Smooth muscle cell (in vitro differentiated cells): Measurements from ENCODE around the gene MARCKS. TPM values are rescaled to one million over a fixed set of nuclear protein-coding genes. Genes with fewer than 3 reads are reported as not detected.

Experiments
- DNase-seq: peaks from one replicate; lab custom pipeline; 2025; ENCODE audit not compliant: unreplicated experiment; lab: John Stamatoyannopoulos, UW
- H2AFZ ChIP-seq: fragments of 200-600 bp; sonication (generic); 2 replicates; pipeline ENCODE4 v1.6.0; 2016; ENCODE audit warnings: antibody characterized with exemption, low read depth, mild to moderate bottlenecking
- H3F3A ChIP-seq: fragments of 200-600 bp; sonication (generic); 2 replicates; pipeline ENCODE4 v1.6.0; 2017; ENCODE audit warnings: antibody characterized with exemption, low read depth
- H3K27ac ChIP-seq: fragments of 200-600 bp; sonication (generic); 2 replicates; pipeline ENCODE4 v1.5.1; 2016; ENCODE audit warnings: low read depth, mild to moderate bottlenecking
- H3K27me3 ChIP-seq: fragments of 200-600 bp; sonication (generic); 2 replicates; pipeline ENCODE4 v1.6.1; 2016; ENCODE audit warnings: low read depth, mild to moderate bottlenecking
- H3K36me3 ChIP-seq: fragments of 200-600 bp; sonication (generic); 2 replicates; pipeline ENCODE4 v1.5.1; 2016; ENCODE audit warnings: low read depth
- H3K4me1 ChIP-seq: fragments of 200-600 bp; sonication (generic); 2 replicates; pipeline ENCODE4 v1.5.1; 2016; ENCODE audit warnings: low read depth
- H3K4me2 ChIP-seq: fragments of 200-600 bp; sonication (generic); 2 replicates; pipeline ENCODE4 v1.6.0; 2016; ENCODE audit warnings: mild to moderate bottlenecking
- H3K4me3 ChIP-seq: fragments of 200-600 bp; sonication (generic); 2 replicates; pipeline ENCODE4 v1.5.1; 2016; ENCODE audit warnings: mild to moderate bottlenecking
- H3K79me2 ChIP-seq: fragments of 200-600 bp; sonication (generic); 2 replicates; pipeline ENCODE4 v1.6.0; 2016; ENCODE audit warnings: low read depth, mild to moderate bottlenecking
- H3K9ac ChIP-seq: fragments of 200-600 bp; sonication (generic); 2 replicates; pipeline ENCODE4 v1.6.0; 2016; ENCODE audit warnings: low read depth
- H3K9me3 ChIP-seq: fragments of 200-600 bp; sonication (generic); replicated peaks from 2 replicates; pipeline ENCODE4 v1.5.1; 2016; ENCODE audit warnings: low read depth
- H4K20me1 ChIP-seq: fragments of 200-600 bp; sonication (generic); 2 replicates; pipeline ENCODE4 v1.6.0; 2016; ENCODE audit warnings: low read depth
- CTCF ChIP-seq: fragments of 200-600 bp; sonication (generic); IDR thresholded peaks from 2 replicates; pipeline ENCODE4 v1.5.1; 2017; ENCODE audit warnings: borderline replicate concordance, mild to moderate bottlenecking, antibody characterized with exemption; ENCODE audit not compliant: insufficient read depth, poor library complexity, severe bottlenecking
- WGBS: methylation state at CpG from one replicate; pipeline ENCODE4 v1.1.7; 2016; ENCODE audit warnings: low lambda C conversion rate; 5-methylcytosine and 5-hydroxymethylcytosine counted together
- polyA plus RNA-seq: library from polyadenylated mRNA; unstranded; fragments of >200 nt; fragmentation: Nextera tagmentation; extraction: Ambion mirVana; gene quantifications from 2 replicates; pipeline ENCODE4 v1.2.1, GENCODE V29; 2016
- total RNA-seq: library from RNA; depleted of rRNA; stranded (reverse); fragments of >200 nt; gene quantifications from 2 replicates; pipeline ENCODE4 v1.2.3, GENCODE V29; 2014

MARCKS gene
- total and polyA plus RNA-seq, 2 experiments from 2014 or later, result 172 to 206 TPM

GRCh38 chr6:113823916-113824315, 33.2 kb upstream of the MARCKS start:
- H3K27me3 ChIP-seq, result no peaks in the 10 kb centered on the region
- no peak overlapping the region for H3K4me3 ChIP-seq
- no peaks in the 10 kb centered on the region for H3K4me1 ChIP-seq
- no peaks in the 10 kb centered on the region for H3F3A ChIP-seq
- H4K20me1 ChIP-seq, result no peaks in the 10 kb centered on the region
- no peak overlapping the region for H2AFZ ChIP-seq
- no peak overlapping the region for H3K4me2 ChIP-seq
- no peak overlapping the region for H3K9ac ChIP-seq
- 91% methylated on average over 3 of the region's 3 CpGs for WGBS
- H3K9me3 ChIP-seq, result no peaks in the 10 kb centered on the region
- no peak for TF ChIP-seq CTCF
- DNase-seq, result no peak
- no peak overlapping the region for H3K27ac ChIP-seq
- no peaks in the 10 kb centered on the region for H3K79me2 ChIP-seq
- H3K36me3 ChIP-seq, result no peaks in the 10 kb centered on the region

- 95% methylated on average over 2 of the region's 2 CpGs for WGBS
- Histone ChIP-seq H3K36me3 (no peaks in the 10 kb centered on the region), H3K4me1 (no peaks in the 10 kb centered on the region), H3K4me2 (no peak overlapping the region), H3K27ac (no peak overlapping the region), H3K79me2 (no peaks in the 10 kb centered on the region), H2AFZ (no peak overlapping the region), H4K20me1 (no peaks in the 10 kb centered on the region), H3K9me3 (no peaks in the 10 kb centered on the region), H3K9ac (no peak overlapping the region), H3F3A (no peaks in the 10 kb centered on the region), H3K27me3 (no peaks in the 10 kb centered on the region), H3K4me3 (no peak overlapping the region)
- no peak for DNase-seq
- TF ChIP-seq CTCF, result no peak
These were observed 32.7 kb upstream of the MARCKS start for GRCh38 chr6:113824411-113824810.

- Histone ChIP-seq H2AFZ (no peak overlapping the region), H3K9me3 (no peaks in the 10 kb centered on the region), H3K9ac (no peak overlapping the region), H3K4me1 (no peaks in the 10 kb centered on the region), H3K4me2 (no peak overlapping the region), H3K27me3 (no peaks in the 10 kb centered on the region), H3K36me3 (no peaks in the 10 kb centered on the region), H3F3A (no peaks in the 10 kb centered on the region), H3K79me2 (no peaks in the 10 kb centered on the region), H3K27ac (no peak overlapping the region), H4K20me1 (no peaks in the 10 kb centered on the region), H3K4me3 (no peak overlapping the region)
- 100% methylated on average over 3 of the region's 3 CpGs for WGBS
- no peak for TF ChIP-seq CTCF
- no peak for DNase-seq
These were observed 32.3 kb upstream of the MARCKS start for GRCh38 chr6:113824866-113825265.

GRCh38 chr6:113825781-113826180, 31.4 kb upstream of the MARCKS start:
- Histone ChIP-seq H3K9me3 (no peaks in the 10 kb centered on the region), H3K79me2 (no peaks in the 10 kb centered on the region), H3K4me2 (no peak overlapping the region), H3K4me1 (no peaks in the 10 kb centered on the region), H2AFZ (no peak overlapping the region), H3K9ac (no peak overlapping the region), H3K27ac (no peak overlapping the region), H3K27me3 (no peaks in the 10 kb centered on the region), H3K4me3 (no peak overlapping the region), H3K36me3 (no peaks in the 10 kb centered on the region), H4K20me1 (no peaks in the 10 kb centered on the region), H3F3A (no peaks in the 10 kb centered on the region)
- DNase-seq, result no peak
- no peak for TF ChIP-seq CTCF
- 90% methylated on average over 5 of the region's 5 CpGs for WGBS
